ENCODE measurements around the gene TLCD2. TPM values are rescaled to one million over a fixed set of nuclear protein-coding genes. Genes with fewer than 3 reads are reported as not detected.
"Not testable (repeated sequence)": the region's sequence is repeated elsewhere in the genome, so short reads cannot be mapped to it uniquely, and the experiment has no call there.

The TLCD2 gene
- total RNA-seq, 1 donor from 2014 or later, result 12.7 TPM

DNA sequence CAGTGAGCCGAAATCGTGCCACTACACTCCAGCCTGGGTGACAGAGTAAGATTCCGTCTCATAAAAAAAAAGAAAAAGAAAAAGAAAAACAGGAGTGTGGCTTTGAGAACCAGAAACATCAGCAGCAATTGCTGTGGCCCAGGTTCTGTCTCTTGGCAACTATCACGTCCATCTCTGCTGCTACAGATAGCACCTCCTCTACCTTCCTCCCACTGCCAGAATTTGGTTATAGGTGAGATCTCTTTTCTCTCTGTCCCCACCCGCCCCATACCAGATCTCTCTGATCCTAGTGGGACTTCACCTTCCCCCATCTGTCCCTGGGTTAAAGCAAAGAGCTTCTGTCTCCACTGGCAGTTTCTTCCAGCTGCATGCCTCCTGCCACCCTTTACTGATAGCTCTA, 3.1 kb downstream of the TLCD2 start:
- H3K4me1 ChIP-seq, result peaks cover 25% of the 10 kb centered on the region
- ATAC-seq, result no peak
- intact Hi-C loops (cut with DNase I), result no loop called here
- H3K27ac ChIP-seq, result no peak overlapping the region
- no peak overlapping the region for H3K4me3 ChIP-seq
- DNase-seq, result no peak
- H3K27me3 ChIP-seq, result no peaks in the 10 kb centered on the region
- TF ChIP-seq, protein P1, sequence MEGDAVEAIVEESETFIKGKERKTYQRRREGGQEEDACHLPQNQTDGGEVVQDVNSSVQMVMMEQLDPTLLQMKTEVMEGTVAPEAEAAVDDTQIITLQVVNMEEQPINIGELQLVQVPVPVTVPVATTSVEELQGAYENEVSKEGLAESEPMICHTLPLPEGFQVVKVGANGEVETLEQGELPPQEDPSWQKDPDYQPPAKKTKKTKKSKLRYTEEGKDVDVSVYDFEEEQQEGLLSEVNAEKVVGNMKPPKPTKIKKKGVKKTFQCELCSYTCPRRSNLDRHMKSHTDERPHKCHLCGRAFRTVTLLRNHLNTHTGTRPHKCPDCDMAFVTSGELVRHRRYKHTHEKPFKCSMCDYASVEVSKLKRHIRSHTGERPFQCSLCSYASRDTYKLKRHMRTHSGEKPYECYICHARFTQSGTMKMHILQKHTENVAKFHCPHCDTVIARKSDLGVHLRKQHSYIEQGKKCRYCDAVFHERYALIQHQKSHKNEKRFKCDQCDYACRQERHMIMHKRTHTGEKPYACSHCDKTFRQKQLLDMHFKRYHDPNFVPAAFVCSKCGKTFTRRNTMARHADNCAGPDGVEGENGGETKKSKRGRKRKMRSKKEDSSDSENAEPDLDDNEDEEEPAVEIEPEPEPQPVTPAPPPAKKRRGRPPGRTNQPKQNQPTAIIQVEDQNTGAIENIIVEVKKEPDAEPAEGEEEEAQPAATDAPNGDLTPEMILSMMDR (IDR thresholded peaks at IDR 0.05), result no peak
- H3K36me3 ChIP-seq, result peaks cover 25% of the 10 kb centered on the region
- no peaks in the 10 kb centered on the region for H3K9me3 ChIP-seq

DNA sequence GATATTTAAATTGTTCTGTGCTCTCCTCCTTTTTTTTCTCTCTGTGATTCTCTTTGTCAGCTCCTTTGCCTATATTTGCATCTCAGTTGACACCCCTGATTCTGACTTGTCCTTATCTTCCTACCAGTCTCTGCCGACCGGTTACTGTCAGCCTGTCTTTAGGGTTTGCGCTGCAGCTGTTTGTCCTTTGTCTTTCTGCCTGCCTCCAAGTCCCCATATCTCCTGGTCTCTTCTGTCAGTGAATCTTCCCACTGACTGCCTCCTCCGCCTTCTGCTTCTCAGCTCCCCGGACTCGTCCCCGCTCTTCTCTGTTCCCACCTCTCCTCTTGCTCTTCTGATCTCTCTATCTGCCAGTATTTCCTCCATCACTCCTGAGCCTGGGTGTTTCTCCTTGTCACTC, 5.2 kb downstream of the TLCD2 start:
- TF ChIP-seq, protein P1 (IDR thresholded peaks at IDR 0.05), result no peak
- H3K36me3 ChIP-seq, result peaks cover 14% of the 10 kb centered on the region
- no peak overlapping the region for H3K4me3 ChIP-seq
- no peak for DNase-seq
- intact Hi-C loops (cut with DNase I), result no loop called here
- peaks cover 12% of the 10 kb centered on the region for H3K4me1 ChIP-seq
- H3K27me3 ChIP-seq, result no peaks in the 10 kb centered on the region
- no peaks in the 10 kb centered on the region for H3K9me3 ChIP-seq
- H3K27ac ChIP-seq, result no peak overlapping the region
- ATAC-seq, result no peak

DNA sequence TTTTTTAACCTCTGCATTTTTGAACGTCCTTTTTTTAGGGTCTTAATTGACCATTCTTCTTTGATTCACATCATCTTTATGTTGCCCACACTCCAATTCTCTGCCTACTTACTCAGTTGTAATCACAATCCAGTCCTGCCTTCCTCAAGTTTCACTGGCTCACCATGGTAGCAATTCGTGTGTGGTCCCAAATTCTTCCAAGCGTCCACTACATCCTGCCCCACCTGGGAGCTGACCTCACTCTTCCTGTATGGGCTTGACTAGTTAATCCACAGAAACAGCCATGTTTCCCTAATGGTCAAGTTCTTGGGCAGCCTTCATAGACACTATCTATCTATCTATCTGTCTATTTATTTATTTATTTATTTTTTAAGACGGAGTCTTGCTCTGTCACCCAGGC, 7.1 kb downstream of the TLCD2 start:
- intact Hi-C loops (cut with DNase I), result no loop called here
- no peak overlapping the region for H3K4me3 ChIP-seq
- no peak overlapping the region for H3K27ac ChIP-seq
- H3K27me3 ChIP-seq, result no peaks in the 10 kb centered on the region
- ATAC-seq (no peak), DNase-seq (no peak)
- TF ChIP-seq, protein P1 (IDR thresholded peaks at IDR 0.05), result no peak
- H3K36me3 ChIP-seq, result peaks cover 13% of the 10 kb centered on the region
- no peaks in the 10 kb centered on the region for H3K9me3 ChIP-seq
- H3K4me1 ChIP-seq, result no peaks in the 10 kb centered on the region

DNA sequence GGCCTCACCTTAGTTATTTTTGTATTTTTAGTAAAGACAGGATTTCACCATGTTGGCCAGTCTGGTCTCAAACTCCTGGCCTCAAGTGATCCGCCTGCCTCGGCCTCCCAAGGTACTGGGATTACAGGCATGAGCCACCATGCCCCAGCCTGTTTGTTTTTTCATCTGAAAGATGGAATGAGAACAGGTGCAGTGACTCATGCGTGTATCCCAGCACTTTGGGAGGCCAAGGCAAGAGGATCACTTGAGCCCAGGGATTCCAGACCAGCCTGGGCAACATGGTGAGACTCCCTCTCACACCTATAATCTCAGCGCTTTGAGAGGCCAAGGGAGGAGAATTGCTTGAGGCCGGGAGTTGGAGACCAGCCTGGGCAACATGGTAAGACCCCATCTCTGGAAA, 10.3 kb downstream of the TLCD2 start:
- H3K9me3 ChIP-seq; DNase-seq; ATAC-seq; H3K27me3 ChIP-seq; H3K27ac ChIP-seq; intact Hi-C loops (cut with DNase I); H3K36me3 ChIP-seq; H3K4me1 ChIP-seq; H3K4me3 ChIP-seq: not testable (repeated sequence)

DNA sequence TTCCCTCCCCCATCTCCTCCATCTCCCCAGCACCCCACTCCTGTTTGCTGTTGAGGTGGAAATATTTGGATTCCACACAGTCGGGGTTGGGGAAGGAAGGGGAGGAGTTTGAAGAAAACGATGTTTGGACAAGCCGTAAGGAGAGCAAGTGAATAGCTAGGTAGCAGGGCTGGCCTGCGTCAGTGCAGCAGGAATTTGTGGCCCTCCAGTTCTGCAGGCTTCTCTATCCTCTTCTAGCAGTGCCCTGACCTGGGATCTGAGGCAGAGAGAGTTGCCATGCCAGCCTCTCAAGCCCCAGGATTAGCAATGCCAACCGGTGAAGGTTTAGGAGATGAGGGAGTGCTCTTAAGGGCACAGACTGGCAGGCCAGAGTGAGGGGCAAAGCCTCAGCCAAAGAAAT, 12.5 kb downstream of the TLCD2 start:
- Histone ChIP-seq H3K4me3 (no peak overlapping the region), H3K4me1 (no peaks in the 10 kb centered on the region), H3K9me3 (no peaks in the 10 kb centered on the region), H3K27ac (peak overlapping the region; percentile 30), H3K36me3 (no peaks in the 10 kb centered on the region), H3K27me3 (no peaks in the 10 kb centered on the region)
- intact Hi-C loops (cut with DNase I), result no loop called here
- TF ChIP-seq, protein P1 (IDR thresholded peaks at IDR 0.05), result no peak
- no peak for DNase-seq
- ATAC-seq, result peak; percentile 95

DNA sequence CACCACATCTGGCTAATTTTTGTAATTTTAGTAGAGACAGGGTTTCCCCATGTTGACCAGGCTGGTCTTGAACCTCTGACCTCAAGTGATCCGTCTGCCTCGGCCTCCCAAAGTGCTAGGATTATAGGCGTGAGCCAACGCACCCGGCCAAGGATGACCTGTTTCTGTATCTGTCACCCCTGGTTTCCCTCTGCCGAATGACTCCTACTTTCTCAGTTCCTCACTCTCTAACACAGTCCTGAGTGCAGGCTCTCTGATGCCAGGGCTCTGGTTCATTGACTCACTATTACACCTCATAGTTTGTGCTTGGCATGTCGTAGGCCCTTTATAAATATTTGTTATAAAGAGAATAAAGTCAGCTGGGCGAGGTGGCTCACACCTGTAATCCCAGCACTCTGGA, 14.8 kb downstream of the TLCD2 start:
- Histone ChIP-seq H3K27me3 (no peaks in the 10 kb centered on the region), H3K36me3 (no peaks in the 10 kb centered on the region), H3K4me1 (no peaks in the 10 kb centered on the region), H3K9me3 (no peaks in the 10 kb centered on the region), H3K27ac (no peak overlapping the region), H3K4me3 (no peak overlapping the region)
- TF ChIP-seq, protein P1 (IDR thresholded peaks at IDR 0.05), result no peak
- no peak for DNase-seq
- no peak for ATAC-seq
- intact Hi-C loops (cut with DNase I), result no loop called here
